ENCODE results near the gene HLA-DPA1.
"Not testable (repeated sequence)": the region's sequence is repeated elsewhere in the genome, so short reads cannot be mapped to it uniquely, and the experiment has no call there.

The HLA-DPA1 gene

DNA sequence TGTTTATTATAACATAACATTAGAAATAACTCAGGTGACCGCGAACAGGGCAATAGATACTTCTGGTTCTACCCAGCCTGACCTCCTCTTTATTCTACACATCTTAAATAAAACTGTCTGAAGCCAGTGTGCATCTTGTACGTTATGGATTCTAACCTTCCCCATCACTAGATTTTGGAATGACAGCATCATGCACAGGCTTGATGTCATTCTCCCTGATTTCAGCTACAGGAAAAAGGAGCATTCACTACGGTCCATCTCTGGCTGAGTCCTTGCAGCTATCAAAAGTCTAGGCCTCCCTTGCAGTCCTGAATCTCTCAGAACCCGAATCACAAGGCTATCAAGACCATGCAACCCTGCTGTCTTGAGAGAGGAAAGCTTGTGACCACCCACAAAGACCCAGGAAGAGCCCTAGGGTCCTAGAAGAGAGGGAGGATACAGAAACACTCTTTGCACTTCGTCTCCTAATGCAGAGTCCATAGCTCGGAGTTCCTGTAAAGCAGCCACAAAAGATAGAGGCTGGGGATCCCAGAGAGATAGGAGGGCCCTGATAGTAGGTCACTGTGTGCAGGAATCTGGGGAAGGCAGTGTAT, 845 bp downstream of the HLA-DPA1 start:
- DNase-seq (ENCODE audit: extremely low read depth, low read depth) = no peak
- TF ChIP-seq, protein P1, sequence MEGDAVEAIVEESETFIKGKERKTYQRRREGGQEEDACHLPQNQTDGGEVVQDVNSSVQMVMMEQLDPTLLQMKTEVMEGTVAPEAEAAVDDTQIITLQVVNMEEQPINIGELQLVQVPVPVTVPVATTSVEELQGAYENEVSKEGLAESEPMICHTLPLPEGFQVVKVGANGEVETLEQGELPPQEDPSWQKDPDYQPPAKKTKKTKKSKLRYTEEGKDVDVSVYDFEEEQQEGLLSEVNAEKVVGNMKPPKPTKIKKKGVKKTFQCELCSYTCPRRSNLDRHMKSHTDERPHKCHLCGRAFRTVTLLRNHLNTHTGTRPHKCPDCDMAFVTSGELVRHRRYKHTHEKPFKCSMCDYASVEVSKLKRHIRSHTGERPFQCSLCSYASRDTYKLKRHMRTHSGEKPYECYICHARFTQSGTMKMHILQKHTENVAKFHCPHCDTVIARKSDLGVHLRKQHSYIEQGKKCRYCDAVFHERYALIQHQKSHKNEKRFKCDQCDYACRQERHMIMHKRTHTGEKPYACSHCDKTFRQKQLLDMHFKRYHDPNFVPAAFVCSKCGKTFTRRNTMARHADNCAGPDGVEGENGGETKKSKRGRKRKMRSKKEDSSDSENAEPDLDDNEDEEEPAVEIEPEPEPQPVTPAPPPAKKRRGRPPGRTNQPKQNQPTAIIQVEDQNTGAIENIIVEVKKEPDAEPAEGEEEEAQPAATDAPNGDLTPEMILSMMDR (IDR thresholded peaks at IDR 0.05; ENCODE audit: low read depth, low read length) = no peak

DNA sequence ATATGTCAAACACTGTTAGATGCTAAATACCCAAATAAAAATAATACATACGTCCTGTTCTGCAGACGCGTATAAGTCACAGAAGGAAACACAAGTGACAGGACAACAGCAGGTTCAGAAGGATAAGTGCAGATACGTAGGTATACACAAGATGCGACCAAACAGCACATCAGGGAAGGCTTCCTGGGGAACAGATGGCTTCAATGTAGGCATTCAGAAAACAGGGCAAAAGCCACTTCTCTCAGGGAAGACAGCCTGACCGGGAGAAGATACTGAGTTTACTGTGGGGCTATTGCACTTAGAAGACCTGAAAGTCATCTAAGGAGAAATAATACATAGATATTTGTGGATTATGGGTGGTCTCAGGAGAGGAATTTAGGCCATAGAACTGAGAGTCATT, 1.9 kb downstream of the HLA-DPA1 start:
- DNase-seq (ENCODE audit: extremely low read depth, low read depth) = no peak
- TF ChIP-seq, protein P1 (IDR thresholded peaks at IDR 0.05; ENCODE audit: low read depth, low read length) = no peak

DNA sequence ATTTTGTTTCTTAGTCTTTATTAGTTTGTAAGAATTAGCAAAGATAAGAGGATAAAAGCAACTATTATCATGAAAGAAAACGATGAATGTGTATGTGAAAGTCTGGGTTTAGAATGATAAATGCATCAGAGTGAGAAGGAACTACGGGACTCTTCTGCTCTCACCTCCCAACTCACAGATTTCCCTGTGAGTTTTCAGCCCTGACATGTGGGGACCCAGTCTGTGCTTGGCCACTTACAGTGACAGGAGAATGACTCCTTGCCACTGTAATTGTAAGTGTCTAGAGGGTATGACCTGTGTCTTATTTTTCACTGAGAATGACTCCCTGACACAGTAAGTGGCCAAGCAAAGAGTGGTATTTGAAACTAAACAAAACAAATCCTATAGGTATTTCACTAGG, 2.5 kb downstream of the HLA-DPA1 start:
- no peak for DNase-seq (ENCODE audit: extremely low read depth, low read depth)
- TF ChIP-seq, protein P1 (IDR thresholded peaks at IDR 0.05; ENCODE audit: low read depth, low read length) = no peak

DNA sequence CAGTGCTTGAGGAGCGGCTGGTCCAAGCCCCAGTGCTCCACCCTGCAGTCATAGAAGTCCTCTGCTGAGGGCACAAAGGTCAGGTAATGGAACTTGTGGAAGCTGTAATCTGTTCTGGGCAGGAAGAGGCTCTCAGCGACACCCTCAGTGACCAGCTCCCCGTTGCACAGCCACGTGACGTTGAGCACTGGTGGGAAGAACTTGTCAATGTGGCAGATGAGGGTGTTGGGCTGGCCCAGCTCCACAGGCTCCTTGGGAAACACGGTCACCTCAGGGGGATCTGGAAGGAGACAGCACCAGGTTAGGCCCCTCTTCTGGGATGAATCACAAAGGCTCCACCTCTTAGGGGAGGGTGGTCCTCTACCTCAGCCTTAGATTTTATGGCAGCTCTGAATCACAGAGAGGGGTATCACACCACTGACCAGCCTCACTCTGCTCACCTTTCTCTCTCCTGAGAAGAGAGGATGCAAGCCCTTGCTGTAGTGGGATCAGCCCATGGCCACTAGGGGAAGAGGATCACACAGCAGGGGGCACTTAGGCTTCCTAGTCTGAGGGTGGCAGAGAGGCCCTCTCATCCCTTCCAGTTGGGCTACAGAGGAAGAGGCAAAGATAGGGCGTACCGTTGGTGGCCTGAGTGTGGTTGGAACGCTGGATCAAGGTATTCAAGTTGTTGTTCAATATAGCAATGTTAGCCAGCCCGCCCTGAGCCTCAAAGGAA, 4.3 kb downstream of the HLA-DPA1 start:
- DNase-seq (ENCODE audit: extremely low read depth, low read depth) = no peak
- TF ChIP-seq, protein P1 (IDR thresholded peaks at IDR 0.05; ENCODE audit: low read depth, low read length) = no peak

DNA sequence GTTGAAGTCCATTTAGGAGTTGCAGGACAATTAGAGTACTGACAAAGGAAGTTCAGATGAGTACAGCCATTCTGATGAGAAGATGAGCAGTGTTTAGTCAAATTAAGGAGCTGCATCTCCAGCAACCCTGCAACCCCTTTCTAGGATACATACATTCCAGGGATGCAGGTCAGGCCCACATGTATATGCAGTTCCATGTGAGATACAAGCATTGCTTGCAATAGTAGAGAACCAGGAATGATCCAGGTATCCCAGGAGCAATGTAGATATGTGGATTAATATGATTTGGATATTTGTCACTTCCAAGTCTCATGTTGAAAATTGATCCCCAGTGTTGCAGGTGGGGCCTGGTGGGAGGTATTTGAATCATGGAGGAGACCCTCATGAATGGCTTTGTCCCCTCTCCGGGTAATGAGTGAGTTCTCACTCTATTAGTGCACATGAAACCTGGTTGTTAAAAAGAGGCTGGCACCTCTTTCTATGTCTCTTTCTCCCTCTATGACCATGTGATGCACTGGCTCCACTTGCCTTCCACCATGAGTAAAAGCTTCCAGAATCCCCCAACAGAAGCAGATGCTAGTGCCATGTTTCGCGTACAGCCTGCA, 6.4 kb downstream of the HLA-DPA1 start:
- TF ChIP-seq, protein P1 (IDR thresholded peaks at IDR 0.05; ENCODE audit: low read depth, low read length) = no peak
- no peak for DNase-seq (ENCODE audit: extremely low read depth, low read depth)

DNA sequence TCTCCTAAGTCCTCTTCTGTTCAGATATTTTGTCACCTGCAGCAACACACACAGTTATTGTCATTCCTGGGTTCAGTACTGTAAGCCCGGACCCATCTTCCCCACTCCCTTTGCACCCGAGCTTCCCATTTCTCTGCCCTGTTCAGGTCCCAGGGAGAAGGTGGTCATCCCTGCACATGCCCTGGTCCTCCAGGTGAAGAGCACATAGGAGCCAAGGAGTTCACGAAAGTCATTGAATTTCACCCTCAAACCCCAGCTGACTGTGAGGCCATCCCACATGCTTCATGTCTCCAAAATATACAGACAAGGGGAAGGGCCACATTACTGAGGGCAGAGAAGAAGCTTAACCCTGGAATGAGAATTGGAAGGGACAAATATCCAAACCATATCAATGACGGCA, 8.1 kb downstream of the HLA-DPA1 start:
- no peak for DNase-seq (ENCODE audit: extremely low read depth, low read depth)
- TF ChIP-seq, protein P1 (IDR thresholded peaks at IDR 0.05; ENCODE audit: low read depth, low read length) = no peak

DNA sequence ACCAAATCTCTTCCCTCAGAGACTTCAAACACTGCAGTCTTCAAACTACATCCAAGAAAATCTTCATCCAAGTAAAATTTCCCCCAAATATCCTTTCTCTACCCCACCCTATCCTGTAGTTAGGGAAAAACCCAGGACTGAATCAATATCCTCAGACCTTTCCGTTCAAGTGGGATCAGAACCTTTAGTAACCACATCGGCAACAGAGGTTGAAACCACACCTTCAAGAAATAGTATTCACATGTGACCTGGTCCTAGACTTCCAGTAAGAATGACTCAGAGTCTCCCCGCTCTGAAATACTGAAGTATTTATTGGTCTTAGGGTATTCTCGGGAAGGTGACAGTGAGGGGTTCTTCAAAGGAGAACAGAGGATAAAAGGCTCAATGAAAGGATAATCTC, 8.7 kb downstream of the HLA-DPA1 start:
- no peak for DNase-seq (ENCODE audit: extremely low read depth, low read depth)
- TF ChIP-seq, protein P1 (IDR thresholded peaks at IDR 0.05; ENCODE audit: low read depth, low read length) = no peak

DNA sequence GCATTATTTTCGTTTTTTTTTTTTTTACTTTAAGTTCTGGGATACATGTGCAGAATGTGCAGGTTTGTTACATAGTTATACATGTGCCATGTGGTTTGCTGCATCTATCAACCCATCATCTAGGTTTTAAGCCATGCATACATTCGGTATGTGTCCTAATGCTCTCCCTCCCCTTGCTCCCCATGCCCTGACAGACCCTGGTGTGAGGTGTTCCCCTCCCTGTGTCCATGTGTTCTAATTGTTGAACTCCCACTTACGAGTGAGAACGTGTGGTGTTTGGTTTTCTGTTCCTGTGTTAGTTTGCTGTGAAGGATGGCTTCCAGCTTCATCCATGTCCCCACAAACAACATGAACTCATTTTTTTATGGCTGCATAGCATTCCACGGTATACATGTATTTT, 10.0 kb downstream of the HLA-DPA1 start:
- DNase-seq (ENCODE audit: extremely low read depth, low read depth) = not testable (repeated sequence)
